Ascending aorta (tissue), 2 donors: ENCODE results near the gene LRRC71. TPM values are rescaled to one million over a fixed set of nuclear protein-coding genes. Genes with fewer than 3 reads are reported as not detected.

ENCODE experiments used
- DNase-seq, 2 donors: peaks; one replicate each; pipeline ENCODE4 v3.0.0-alpha.2; 2019; ENCODE audit warnings: low spot score in 2 of 2
- H3K27ac ChIP-seq, 2 donors: fragments of 200-600 bp; sonication (generic); one replicate each; pipeline ENCODE4 v1.5.1; 2016 to 2017; ENCODE audit warnings: mild to moderate bottlenecking in 1 of 2
- H3K27me3 ChIP-seq: fragments of 200-600 bp; sonication (generic); one replicate; pipeline ENCODE4 v1.5.1; 2017
- H3K36me3 ChIP-seq, 2 donors: fragments of 200-600 bp; sonication (generic); one replicate each; pipeline ENCODE4 v1.5.1; 2016
- H3K4me1 ChIP-seq, 2 donors: fragments of 200-600 bp; sonication (generic); one replicate each; pipeline ENCODE4 v1.5.1; 2016 to 2017; ENCODE audit warnings: mild to moderate bottlenecking in 1 of 2
- H3K4me3 ChIP-seq, 2 donors: fragments of 200-600 bp; sonication (generic); one replicate each; pipeline ENCODE4 v1.5.1; 2016 to 2017; ENCODE audit warnings: mild to moderate bottlenecking in 1 of 2
- H3K9me3 ChIP-seq, 2 donors: fragments of 200-600 bp; sonication (generic); one replicate each; pipeline ENCODE4 v1.5.1; 2016
- CTCF ChIP-seq, 3 experiments: fragments of 200-600 bp in 2 of 3; fragments of 450-650 bp in 1 of 3; sonication (generic) in 2 of 3; IDR thresholded peaks; one replicate each; pipeline ENCODE4 v1.5.1; 2016 to 2019; ENCODE audit warnings: antibody characterized with exemption in 3 of 3, mild to moderate bottlenecking in 1 of 3, moderate library complexity in 1 of 3
- intact Hi-C: fragments of 100-400 bp; cut with DNase I; formaldehyde crosslinking; loops from one replicate; pipeline ENCODE4 v1.15.1; 2023
- total RNA-seq: library from RNA; depleted of rRNA; stranded (reverse); fragments of >200 nt; gene quantifications from one replicate; pipeline ENCODE4 v1.1.0, GENCODE V29; 2016

The LRRC71 gene
- total RNA-seq, 1 donor from 2014 or later, result not detected

- intact Hi-C loops, result loop anchor here (2.0 to 10.0 kb wide), 3 partner anchors 28 to 198 kb away; partner anchors contain the start of genes ISG20L2, LRRC71 and METTL25B
- no peak for TF ChIP-seq CTCF (IDR thresholded peaks at IDR 0.05)
- Histone ChIP-seq H3K9me3 (no peaks in the 10 kb centered on the region), H3K27me3 (no peaks in the 10 kb centered on the region), H3K27ac (peak within 1 kb of the TSS; percentile 92 to 94), H3K4me1 (peaks cover 6 to 20% of the 10 kb centered on the region in 2 donors), H3K36me3 (no peaks in the 10 kb centered on the region), H3K4me3 (peak within 1 kb of the TSS; percentile 54 to 70)
- no peak for DNase-seq
Observed at GRCh38 chr1:156893048-156893953, 27.1 kb upstream of the LRRC71 start, which contains the start of gene PEAR1. Gene PEAR1, plus strand, starts transcription at chr1:156893718. Its CDS starts 10,209 bp downstream, at chr1:156903927.

GRCh38 chr1:156894001-156894400 is 26.4 kb upstream of the LRRC71 start:
- Histone ChIP-seq H3K4me1 (peaks cover 6 to 27% of the 10 kb centered on the region in 2 donors), H3K27me3 (no peaks in the 10 kb centered on the region), H3K27ac (peak overlapping the region; percentile 92 to 94), H3K36me3 (no peaks in the 10 kb centered on the region), H3K4me3 (peak overlapping the region; percentile 54 to 70), H3K9me3 (no peaks in the 10 kb centered on the region)
- intact Hi-C loops, result loop anchor here (10.0 kb wide), 1 partner anchor 199 kb away; no protein-coding TSS in a partner anchor
- no peak for TF ChIP-seq CTCF (IDR thresholded peaks at IDR 0.05)
- no peak for DNase-seq

- no peak for DNase-seq
- no peaks in the 10 kb centered on the region for H3K27me3 ChIP-seq
- H3K4me1 ChIP-seq, result peaks cover 6 to 27% of the 10 kb centered on the region in 2 donors
- peak overlapping the region; percentile 54 to 70 for H3K4me3 ChIP-seq
- no peaks in the 10 kb centered on the region for H3K36me3 ChIP-seq
- TF ChIP-seq CTCF (IDR thresholded peaks at IDR 0.05), result no peak
- H3K27ac ChIP-seq, result peak overlapping the region; percentile 92 to 94
- H3K9me3 ChIP-seq, result no peaks in the 10 kb centered on the region
- intact Hi-C loops, result loop anchor here (10.0 kb wide), 1 partner anchor 200 kb away; no protein-coding TSS in a partner anchor
Observed at GRCh38 chr1:156894711-156895454, 25.5 kb upstream of the LRRC71 start.

GRCh38 chr1:156895455-156895812 is 25.0 kb upstream of the LRRC71 start:
- Histone ChIP-seq H3K4me3 (peak overlapping the region in 1 of 2 donors; percentile 70), H3K27ac (peak overlapping the region; percentile 92 to 94), H3K27me3 (no peaks in the 10 kb centered on the region), H3K36me3 (no peaks in the 10 kb centered on the region), H3K4me1 (peaks cover 6 to 27% of the 10 kb centered on the region in 2 donors), H3K9me3 (no peaks in the 10 kb centered on the region)
- intact Hi-C loops, result loop anchor here (10.0 kb wide), 1 partner anchor 201 kb away; no protein-coding TSS in a partner anchor
- DNase-seq, result no peak
- no peak for TF ChIP-seq CTCF (IDR thresholded peaks at IDR 0.05)

GRCh38 chr1:156895927-156896326 is 24.5 kb upstream of the LRRC71 start:
- DNase-seq, result no peak
- Histone ChIP-seq H3K27ac (peak overlapping the region; percentile 92 to 94), H3K4me3 (peak overlapping the region in 1 of 2 donors; percentile 70), H3K4me1 (peaks cover 6 to 27% of the 10 kb centered on the region in 2 donors), H3K27me3 (no peaks in the 10 kb centered on the region), H3K9me3 (no peaks in the 10 kb centered on the region), H3K36me3 (no peaks in the 10 kb centered on the region)
- no peak for TF ChIP-seq CTCF (IDR thresholded peaks at IDR 0.05)
- intact Hi-C loops, result loop anchor here (10.0 kb wide), 1 partner anchor 201 kb away; no protein-coding TSS in a partner anchor
